Measurements from ENCODE around the gene MUC16. TPM values are rescaled to one million over a fixed set of nuclear protein-coding genes. Genes with fewer than 3 reads are reported as not detected.

The MUC16 gene
- total RNA-seq, 1 donor from 2014 or later: 0.49 TPM

GRCh38 chr19:9008667-9009066 lies 1.5 kb downstream of the MUC16 start:
- DNase-seq: no peak

GRCh38 chr19:9000933-9001332 lies 9.3 kb downstream of the MUC16 start:
- no peak for DNase-seq

- DNase-seq: no peak
These were observed 22.0 kb downstream of the MUC16 start for GRCh38 chr19:8988204-8988603.

DNA sequence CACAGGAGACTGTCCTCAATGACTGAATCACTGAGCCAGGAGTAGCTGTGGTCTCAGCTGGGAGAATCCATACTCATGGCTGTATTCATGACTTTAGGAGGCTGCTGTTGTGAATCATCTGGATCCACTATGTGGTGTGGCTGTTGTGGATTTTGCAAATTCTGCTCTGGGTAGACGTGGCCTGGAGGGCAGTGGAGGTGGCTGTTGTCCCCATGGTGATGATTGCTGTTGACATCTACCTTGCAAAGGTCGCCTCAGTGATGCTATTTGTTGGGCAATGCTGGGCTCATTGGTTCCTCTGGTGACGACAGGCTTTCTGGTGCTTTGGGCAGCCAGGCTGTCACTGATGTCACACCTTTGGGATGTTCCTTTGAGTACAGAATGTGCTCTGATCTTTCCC lies 23.9 kb downstream of the MUC16 start:
- DNase-seq: no peak

GRCh38 chr19:8973501-8974091 lies 36.6 kb downstream of the MUC16 start:
- DNase-seq: no peak

DNA sequence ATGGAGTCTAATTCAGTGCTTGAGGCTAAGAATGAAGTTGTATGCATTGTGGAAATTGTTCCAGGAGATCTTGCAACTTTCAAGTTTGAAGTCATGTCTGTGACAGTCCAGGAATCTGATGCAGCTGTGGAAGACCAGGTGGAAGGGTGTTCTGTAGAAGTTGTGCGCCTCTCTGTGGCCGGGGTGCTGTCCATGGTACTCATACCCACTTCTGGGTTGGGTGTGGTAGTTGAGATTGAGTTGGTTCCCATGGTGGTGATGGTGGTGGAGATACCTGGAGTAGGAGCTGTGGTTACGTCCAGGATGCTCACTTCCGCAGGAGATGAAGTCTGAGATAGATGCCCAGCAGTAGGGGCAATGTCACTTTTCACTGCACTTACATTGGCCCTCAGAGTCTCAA lies 44.3 kb downstream of the MUC16 start:
- no peak for DNase-seq

Other genes with a start within 250 kb of the MUC16 start
- 27.8 TPM for gene ZNF558, start 178.1 kb downstream of the MUC16 start, total RNA-seq
- not detected for gene MBD3L1, start 178.0 kb downstream of the MUC16 start, total RNA-seq
- not detected for gene OR1M1, start 76.7 kb upstream of the MUC16 start, total RNA-seq
- not detected for gene OR7G2, start 97.1 kb upstream of the MUC16 start, total RNA-seq
- gene OR7G1, start 105.4 kb upstream of the MUC16 start, total RNA-seq: not detected
- not detected for gene OR7G3, start 116.5 kb upstream of the MUC16 start, total RNA-seq
- gene ZNF317, start 130.0 kb upstream of the MUC16 start, total RNA-seq: 14.0 TPM
- not detected for gene OR7D2, start 168.6 kb upstream of the MUC16 start, total RNA-seq
- not detected for gene OR7D4, start 209.2 kb upstream of the MUC16 start, total RNA-seq
- not detected for gene OR7E24, start 240.5 kb upstream of the MUC16 start, total RNA-seq